ENCODE results near the gene PHF19.

- TF ChIP-seq CTCF (conservative IDR thresholded peaks at IDR 0.05; ENCODE audit: low read depth in 2 of 2) (no peak), ETS1 (IDR thresholded peaks at IDR 0.05) (no peak), EZH2phosphoT487 (IDR thresholded peaks at IDR 0.05; ENCODE audit: unreplicated experiment) (no peak), EZH2 (IDR thresholded peaks at IDR 0.05; ENCODE audit: low read depth, unreplicated experiment) (no peak), POLR2AphosphoS5 (IDR thresholded peaks at IDR 0.05; ENCODE audit: low read depth) (no peak), CREB1 (CRISPR knock-in tag; IDR thresholded peaks at IDR 0.05; ENCODE audit: low read depth) (no peak), REST (IDR thresholded peaks at IDR 0.05; ENCODE audit: unreplicated experiment) (no peak), ZNF462 (CRISPR knock-in tag; IDR thresholded peaks at IDR 0.05) (no peak), NANOG (IDR thresholded peaks at IDR 0.05; ENCODE audit: borderline replicate concordance) (no peak), ZNF331 (CRISPR knock-in tag; IDR thresholded peaks at IDR 0.05; ENCODE audit: low read depth) (no peak), ZNF114 (CRISPR knock-in tag; IDR thresholded peaks at IDR 0.05) (no peak), JUNB (IDR thresholded peaks at IDR 0.05; ENCODE audit: unreplicated experiment) (no peak), STAT1 (IDR thresholded peaks at IDR 0.05; ENCODE audit: unreplicated experiment) (no peak)
Observed at GRCh38 chr9:120839146-120839545, 37.8 kb downstream of the PHF19 start.

All from GM23338 (cell line).